ES-I3 (cell line): Measurements from ENCODE around the gene SLC16A2.
"Not testable (repeated sequence)": the region's sequence is repeated elsewhere in the genome, so short reads cannot be mapped to it uniquely, and the experiment has no call there.

Experiments
- H3K36me3 ChIP-seq: 2 replicates; pipeline ENCODE4 v1.6.1; 2013; ENCODE audit warnings: mild to moderate bottlenecking, low read length, control low read depth, moderate library complexity; ENCODE audit not compliant: insufficient read depth
- H3K4me1 ChIP-seq: 2 replicates; pipeline ENCODE4 v1.6.1; 2013; ENCODE audit warnings: mild to moderate bottlenecking, control low read depth, low read length; ENCODE audit not compliant: insufficient read depth
- H3K9ac ChIP-seq: 2 replicates; pipeline ENCODE4 v1.6.1; 2013; ENCODE audit warnings: low read depth, mild to moderate bottlenecking, low read length, moderate library complexity
- H3K9me3 ChIP-seq: 2 replicates; pipeline ENCODE4 v1.6.1; 2013; ENCODE audit warnings: mild to moderate bottlenecking, low read length, moderate library complexity; ENCODE audit not compliant: control insufficient read depth, insufficient read depth

Gene SLC16A2

DNA sequence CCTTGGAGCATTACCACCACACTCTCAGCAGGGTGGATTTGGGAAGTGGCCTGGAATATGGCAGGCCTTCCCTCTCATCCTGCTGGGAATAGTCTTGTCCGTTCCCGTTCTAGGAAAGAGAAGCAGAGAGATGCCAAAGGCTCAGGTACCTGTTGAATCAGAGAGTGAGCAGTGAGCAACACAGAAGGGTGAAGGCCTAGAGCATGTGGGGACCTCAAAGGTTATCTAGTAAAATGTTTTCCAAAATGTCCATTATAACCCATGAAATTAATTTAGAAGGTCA, 30.8 kb downstream of the SLC16A2 start:
- H3K4me1 ChIP-seq, result no peaks in the 10 kb centered on the region
- H3K9me3 ChIP-seq, result no peaks in the 10 kb centered on the region
- H3K36me3 ChIP-seq, result no peaks in the 10 kb centered on the region
- H3K9ac ChIP-seq, result no peak overlapping the region

GRCh38 chrX:74453178-74453577, 31.9 kb downstream of the SLC16A2 start:
- H3K9me3 ChIP-seq, result no peaks in the 10 kb centered on the region
- no peaks in the 10 kb centered on the region for H3K4me1 ChIP-seq
- H3K9ac ChIP-seq, result no peak overlapping the region
- H3K36me3 ChIP-seq, result no peaks in the 10 kb centered on the region

- H3K36me3 ChIP-seq, H3K4me1 ChIP-seq, H3K9ac ChIP-seq, H3K9me3 ChIP-seq: not testable (repeated sequence)
Observed at GRCh38 chrX:74454233-74454632, 32.9 kb downstream of the SLC16A2 start.

DNA sequence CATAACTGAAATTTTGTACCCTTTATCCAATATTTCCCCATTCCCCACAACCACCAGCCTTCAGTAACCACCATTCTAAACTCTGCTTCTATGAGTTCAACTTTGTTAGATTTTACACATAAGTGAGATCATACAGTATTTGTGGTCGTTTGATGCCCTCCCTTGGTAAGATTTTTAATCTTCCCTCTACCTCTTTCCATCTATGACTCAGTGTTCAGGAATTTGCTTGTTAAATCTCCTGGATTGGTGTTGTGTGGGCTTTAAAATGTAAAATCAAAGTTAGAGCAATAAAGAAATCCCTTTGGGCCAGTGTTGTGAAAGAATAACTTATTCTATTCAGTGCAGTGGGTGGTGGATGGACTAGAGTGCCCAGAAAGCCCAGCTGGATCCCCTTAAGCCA, 37.4 kb downstream of the SLC16A2 start:
- H3K9ac ChIP-seq, result no peak overlapping the region
- no peaks in the 10 kb centered on the region for H3K4me1 ChIP-seq
- H3K9me3 ChIP-seq, result no peaks in the 10 kb centered on the region

DNA sequence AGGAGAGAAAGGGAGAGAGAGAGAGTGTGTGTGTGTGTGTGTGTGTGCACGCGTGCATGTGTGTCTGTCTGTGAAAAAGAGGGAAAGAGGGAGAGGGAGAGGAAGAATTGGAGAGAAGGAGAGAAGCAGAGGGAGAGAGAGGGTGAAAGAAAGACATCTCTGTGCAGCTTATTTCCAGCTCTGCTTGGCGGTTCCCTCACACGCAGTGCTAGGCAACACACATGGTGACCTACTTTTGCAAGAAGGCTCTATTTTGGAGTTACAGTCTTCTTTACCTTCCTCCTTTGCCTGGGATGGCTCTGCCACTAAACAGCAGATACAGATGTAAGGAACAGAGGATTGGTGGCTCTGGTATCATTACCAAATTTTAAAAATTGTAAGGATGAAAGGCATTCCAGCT, 40.1 kb downstream of the SLC16A2 start:
- Histone ChIP-seq H3K4me1 (no peaks in the 10 kb centered on the region), H3K36me3 (no peaks in the 10 kb centered on the region), H3K9ac (no peak overlapping the region), H3K9me3 (no peaks in the 10 kb centered on the region)

More for the DNA sequence above, 37.4 kb downstream of the SLC16A2 start:
- no peaks in the 10 kb centered on the region for H3K36me3 ChIP-seq

DNA sequence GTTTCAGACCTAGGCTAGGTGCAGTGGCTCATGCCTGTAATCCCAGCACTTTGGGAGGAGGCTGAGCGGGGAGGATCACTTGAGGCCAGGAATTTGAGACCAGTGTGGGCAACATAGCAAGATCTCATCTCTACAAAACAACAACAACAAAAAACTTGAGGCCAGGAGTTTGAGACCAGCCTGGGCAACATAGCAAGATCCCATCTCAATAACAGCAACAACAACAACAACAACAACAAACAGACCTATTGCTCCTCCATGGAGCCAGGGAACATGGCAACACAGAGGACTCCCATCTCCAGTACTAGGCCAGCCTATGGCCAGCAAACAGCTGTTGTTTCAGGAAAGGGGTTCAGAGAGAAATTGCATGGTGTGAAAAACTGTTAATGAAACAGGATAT, 43.4 kb downstream of the SLC16A2 start:
- no peaks in the 10 kb centered on the region for H3K36me3 ChIP-seq
- no peaks in the 10 kb centered on the region for H3K4me1 ChIP-seq
- H3K9ac ChIP-seq, result no peak overlapping the region
- H3K9me3 ChIP-seq, result no peaks in the 10 kb centered on the region

DNA sequence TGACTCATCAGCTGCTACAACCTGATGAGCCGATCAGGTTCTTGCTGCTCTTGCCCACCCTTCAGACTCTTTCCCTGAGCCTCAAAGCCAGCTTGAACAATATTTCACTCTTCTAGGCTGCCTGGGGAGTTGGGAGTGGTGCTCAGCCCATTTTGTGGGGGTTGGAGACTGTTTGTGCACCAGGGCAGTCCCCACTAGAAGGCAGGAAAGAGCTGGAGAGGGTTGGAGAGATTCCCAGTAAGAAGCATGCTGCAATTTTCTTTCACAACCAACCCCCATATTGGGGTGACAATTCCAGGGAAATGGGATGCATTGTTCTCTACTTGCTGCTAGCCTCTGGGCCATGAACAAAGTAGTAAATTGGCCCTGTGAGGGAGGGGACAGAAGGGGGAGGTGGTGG, 44.1 kb downstream of the SLC16A2 start:
- H3K4me1 ChIP-seq, result no peaks in the 10 kb centered on the region
- H3K9me3 ChIP-seq, result no peaks in the 10 kb centered on the region
- no peak overlapping the region for H3K9ac ChIP-seq
- H3K36me3 ChIP-seq, result no peaks in the 10 kb centered on the region

GRCh38 chrX:74467656-74468055, 46.4 kb downstream of the SLC16A2 start:
- H3K9ac ChIP-seq, result no peak overlapping the region
- no peaks in the 10 kb centered on the region for H3K4me1 ChIP-seq
- no peaks in the 10 kb centered on the region for H3K36me3 ChIP-seq
- H3K9me3 ChIP-seq, result no peaks in the 10 kb centered on the region

- H3K9ac ChIP-seq, H3K9me3 ChIP-seq, H3K36me3 ChIP-seq, H3K4me1 ChIP-seq: not testable (repeated sequence)
Observed at GRCh38 chrX:74473116-74473515, 51.8 kb downstream of the SLC16A2 start.

- H3K9ac ChIP-seq, result no peak overlapping the region
- H3K4me1 ChIP-seq, result peaks cover 22% of the 10 kb centered on the region
- H3K9me3 ChIP-seq, result no peaks in the 10 kb centered on the region
- H3K36me3 ChIP-seq, result no peaks in the 10 kb centered on the region
Observed at GRCh38 chrX:74490247-74490646, 69.0 kb downstream of the SLC16A2 start.

DNA sequence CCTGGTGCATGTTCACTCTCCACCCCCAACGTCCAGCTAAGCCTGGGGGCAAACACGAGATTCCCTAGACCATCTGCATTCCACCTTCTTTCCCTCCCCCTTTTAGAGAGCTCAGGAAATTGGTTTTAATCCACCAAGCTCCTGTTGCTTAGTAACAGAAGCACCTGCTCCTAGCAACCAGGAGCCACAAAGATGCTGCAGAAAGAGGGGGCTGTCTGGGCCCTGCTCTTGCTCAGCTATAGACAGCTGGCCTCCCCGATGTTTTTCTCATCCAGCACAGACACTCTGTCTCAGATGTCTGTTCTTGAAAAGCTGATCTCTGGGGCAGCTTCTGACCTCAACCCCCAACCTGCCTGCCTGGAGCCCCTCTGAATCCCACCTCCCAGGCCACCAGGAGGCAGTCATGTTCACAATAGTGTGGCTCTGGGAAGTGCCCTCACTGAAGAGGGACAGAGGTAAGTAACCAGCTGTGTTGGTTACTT, 71.5 kb downstream of the SLC16A2 start:
- Histone ChIP-seq H3K9me3 (no peaks in the 10 kb centered on the region), H3K4me1 (peaks cover 22% of the 10 kb centered on the region), H3K9ac (no peak overlapping the region), H3K36me3 (no peaks in the 10 kb centered on the region)

GRCh38 chrX:74493806-74494205, 72.5 kb downstream of the SLC16A2 start:
- Histone ChIP-seq H3K9me3 (no peaks in the 10 kb centered on the region), H3K4me1 (peaks cover 22% of the 10 kb centered on the region), H3K36me3 (no peaks in the 10 kb centered on the region), H3K9ac (no peak overlapping the region)

GRCh38 chrX:74498924-74499323, 77.6 kb downstream of the SLC16A2 start:
- H3K36me3 ChIP-seq, result no peaks in the 10 kb centered on the region; the same call in 1 of the 2 replicates
- H3K9me3 ChIP-seq, result no peaks in the 10 kb centered on the region
- H3K4me1 ChIP-seq, result peaks cover 5% of the 10 kb centered on the region; the same call in 1 of the 2 replicates

DNA sequence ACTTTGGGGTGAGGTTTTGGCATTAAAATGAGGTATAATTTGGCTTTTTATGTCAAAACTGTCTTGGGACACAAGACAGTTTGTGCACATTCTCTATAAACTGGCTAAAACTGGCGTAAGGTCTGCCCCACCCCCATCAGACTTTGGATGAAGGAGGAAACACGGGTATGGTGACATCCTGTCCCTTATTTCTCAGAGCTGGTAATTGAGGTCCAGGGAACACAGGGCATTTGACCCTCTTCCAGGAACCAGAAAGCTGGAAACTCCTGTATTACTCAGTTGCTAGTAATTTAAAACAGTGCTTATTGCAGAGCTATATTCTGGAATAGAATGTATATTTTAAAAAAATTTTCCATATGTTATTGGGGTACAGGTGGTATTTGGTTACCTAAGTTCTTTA, 78.8 kb downstream of the SLC16A2 start:
- Histone ChIP-seq H3K9me3 (no peaks in the 10 kb centered on the region), H3K36me3 (no peaks in the 10 kb centered on the region; the same call in 1 of the 2 replicates), H3K4me1 (no peaks in the 10 kb centered on the region), H3K9ac (no peak overlapping the region)

More at GRCh38 chrX:74498924-74499323, 77.6 kb downstream of the SLC16A2 start:
- no peak overlapping the region for H3K9ac ChIP-seq

DNA sequence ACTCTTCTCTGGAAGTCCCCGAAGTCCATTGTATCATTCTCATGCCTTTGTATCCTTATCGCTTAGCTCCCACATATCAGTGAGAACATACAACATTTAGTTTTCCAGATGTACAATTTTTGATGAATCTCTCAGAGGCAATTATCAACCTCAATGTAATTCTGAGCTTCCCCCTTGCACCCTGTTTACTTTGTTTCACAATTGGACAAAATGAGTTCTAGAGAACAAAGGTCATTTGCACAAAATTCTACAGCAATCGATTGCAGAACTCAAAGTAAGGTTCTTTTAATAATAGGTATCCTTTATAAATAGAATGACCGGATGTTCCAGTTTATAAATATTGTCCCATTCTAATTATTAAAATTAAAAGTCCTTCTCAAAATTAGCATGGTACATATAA, 79.3 kb downstream of the SLC16A2 start:
- no peaks in the 10 kb centered on the region; the same call in 1 of the 2 replicates for H3K36me3 ChIP-seq
- no peaks in the 10 kb centered on the region for H3K9me3 ChIP-seq
- H3K4me1 ChIP-seq, result no peaks in the 10 kb centered on the region
- H3K9ac ChIP-seq, result no peak overlapping the region

GRCh38 chrX:74505437-74505836, 84.1 kb downstream of the SLC16A2 start:
- no peaks in the 10 kb centered on the region for H3K4me1 ChIP-seq
- H3K9ac ChIP-seq, result no peak overlapping the region
- H3K36me3 ChIP-seq, result no peaks in the 10 kb centered on the region; the same call in 1 of the 2 replicates
- H3K9me3 ChIP-seq, result no peaks in the 10 kb centered on the region
